ENCODE results near the gene HOXC10. TPM values are rescaled to one million over a fixed set of nuclear protein-coding genes. Genes with fewer than 3 reads are reported as not detected.

Gene HOXC10
- total RNA-seq, 6 donors from 2014 or later = not detected

GRCh38 chr12:53998110-53998899 is 13.4 kb downstream of the HOXC10 start:
- Histone ChIP-seq H3K27me3 (peaks cover 3 to 100% (median 63%) of the 10 kb centered on the region in 4 donors), H3K27ac (no peak overlapping the region), H3K36me3 (no peaks in the 10 kb centered on the region), H3K9me3 (no peaks in the 10 kb centered on the region), H3K4me3 (no peak overlapping the region), H3K4me1 (peaks cover 28 to 48% (median 39%) of the 10 kb centered on the region in 4 donors)
- WGBS, 2 donors = 6 to 15% methylated on average over 7 to 11 of the region's 11 CpGs
- DNase-seq = no peak
- no peak for ATAC-seq (ENCODE audit: low FRiP score in 2 of 2)
- TF ChIP-seq CTCF (IDR thresholded peaks at IDR 0.05) (no peak), POLR2A (IDR thresholded peaks at IDR 0.05) (no peak), EP300 (IDR thresholded peaks at IDR 0.05) (no peak), POLR2AphosphoS5 (IDR thresholded peaks at IDR 0.05) (no peak)

- TF ChIP-seq POLR2A (IDR thresholded peaks at IDR 0.05) (no peak), CTCF (IDR thresholded peaks at IDR 0.05) (no peak), POLR2AphosphoS5 (IDR thresholded peaks at IDR 0.05) (no peak), EP300 (IDR thresholded peaks at IDR 0.05) (no peak)
- H3K9me3 ChIP-seq = no peaks in the 10 kb centered on the region
- H3K27me3 ChIP-seq = peaks cover 3 to 100% (median 63%) of the 10 kb centered on the region in 4 donors
- no peak for DNase-seq
- 12 to 14% methylated on average over 13 of the region's 13 CpGs for WGBS, 2 donors
- H3K36me3 ChIP-seq = no peaks in the 10 kb centered on the region
- no peak overlapping the region for H3K27ac ChIP-seq
- ATAC-seq (ENCODE audit: low FRiP score in 2 of 2) = no peak
- peaks cover 28 to 48% (median 39%) of the 10 kb centered on the region in 4 donors for H3K4me1 ChIP-seq
- no peak overlapping the region for H3K4me3 ChIP-seq
Measured at GRCh38 chr12:53998900-53999236, 13.9 kb downstream of the HOXC10 start.

GRCh38 chr12:53999559-54000115 is 14.7 kb downstream of the HOXC10 start:
- DNase-seq = peak in 1 of 2 donors; percentile 72

More at GRCh38 chr12:53999559-54000115, 14.7 kb downstream of the HOXC10 start:
- TF ChIP-seq EP300 (IDR thresholded peaks at IDR 0.05) = no peak
- TF ChIP-seq POLR2AphosphoS5 (IDR thresholded peaks at IDR 0.05) = no peak
- TF ChIP-seq CTCF (IDR thresholded peaks at IDR 0.05) = no peak
- TF ChIP-seq POLR2A (IDR thresholded peaks at IDR 0.05) = no peak
- WGBS, 2 donors = 5 to 6% methylated on average over 21 to 35 of the region's 35 CpGs
- peaks cover 3 to 100% (median 60%) of the 10 kb centered on the region in 4 donors for H3K27me3 ChIP-seq
- ATAC-seq (ENCODE audit: low FRiP score in 2 of 2) = peak in 1 of 2 donors; percentile 55
- no peaks in the 10 kb centered on the region for H3K9me3 ChIP-seq
- H3K4me3 ChIP-seq = peak overlapping the region in 2 of 4 donors; percentile 14 to 30
- peaks cover 24 to 40% (median 33%) of the 10 kb centered on the region in 4 donors for H3K4me1 ChIP-seq
- H3K36me3 ChIP-seq = no peaks in the 10 kb centered on the region
- H3K27ac ChIP-seq = no peak overlapping the region
